Measurements from ENCODE around the gene NXPH3.

Gene NXPH3

GRCh38 chr17:49630113-49630900, 54.6 kb downstream of the NXPH3 start:
- no peak for DNase-seq (ENCODE audit: low read depth in 2 of 2)

- DNase-seq (ENCODE audit: low read depth in 2 of 2): no peak
These were observed 55.8 kb downstream of the NXPH3 start for GRCh38 chr17:49631496-49631895.
